OCI-LY7 (cell line): ENCODE measurements around the gene ISM1.

ENCODE experiments used
- CTCF ChIP-seq: fragments of 200-600 bp; sonication (generic); conservative IDR thresholded peaks from 2 replicates; pipeline ENCODE4 v1.5.1; 2014; ENCODE audit warnings: mild to moderate bottlenecking, antibody characterized with exemption, low read length, moderate library complexity, mixed read lengths
- EZH2phosphoT487 ChIP-seq: fragments of 200-600 bp; sonication (generic); IDR thresholded peaks from 2 replicates; pipeline ENCODE4 v1.6.1; 2018; ENCODE audit warnings: low read depth, borderline replicate concordance, mild to moderate bottlenecking, mixed run types, antibody characterized with exemption, low read length, moderate library complexity, mixed read lengths

GRCh38 chr20:13296070-13296469 is 75.0 kb downstream of the ISM1 start:
- no peak for TF ChIP-seq CTCF
- no peak for TF ChIP-seq EZH2phosphoT487
